Caco-2 (cell line): Measurements from ENCODE around the gene SCD5. TPM values are rescaled to one million over a fixed set of nuclear protein-coding genes. Genes with fewer than 3 reads are reported as not detected.

Source experiments
- BruUV-seq: library from RNA; stranded (reverse); fragments of 400-500 nt; replicated peaks from 2 replicates; lab custom pipeline; 2021; lab: Mats Ljungman, UMichigan
- CTCF ChIA-PET: fragments of 300-600 bp; sonication (Branson Sonifier 250); formaldehyde crosslinking; loops from one replicate; lab custom pipeline; 2022; ENCODE audit warnings: antibody characterized with exemption; lab: Charles Lee
- POLR2A ChIA-PET: fragments of 300-600 bp; sonication (Branson Sonifier 250); formaldehyde crosslinking; loops from one replicate; lab custom pipeline; 2022; ENCODE audit warnings: antibody characterized with exemption; lab: Charles Lee
- DNase-seq, 2 experiments: peaks; one replicate each; pipeline versions ENCODE4 v3.0.0 to v3.0.0-alpha.2; 2020 to 2022
- H3K27me3 ChIP-seq: replicated peaks from 2 replicates; pipeline ENCODE4 v1.6.0; 2011; ENCODE audit warnings: low read length; ENCODE audit not compliant: control insufficient read depth, insufficient read depth
- H3K36me3 ChIP-seq: 2 replicates; pipeline ENCODE4 v1.5.1; 2011; ENCODE audit warnings: low read length; ENCODE audit not compliant: control insufficient read depth, insufficient read depth
- H3K4me1 ChIP-seq: fragments of 250-450 bp; sonication (Bioruptor Pico); 2 replicates; pipeline ENCODE4 v1.5.1; 2020; ENCODE audit warnings: mild to moderate bottlenecking
- H3K4me3 ChIP-seq: 2 replicates; pipeline ENCODE4 v1.5.1; 2011; ENCODE audit warnings: low read depth, mild to moderate bottlenecking, control low read depth, low read length
- H3K9me3 ChIP-seq: fragments of 250-450 bp; sonication (Bioruptor Pico); 2 replicates; pipeline ENCODE4 v1.5.1; 2020; ENCODE audit warnings: mild to moderate bottlenecking, moderate library complexity
- H3K27ac Mint-ChIP-seq: one replicate; pipeline ENCODE4 v1.8.0; 2022; ENCODE audit warnings: mixed read lengths; ENCODE audit not compliant: unreplicated experiment
- H3K27me3 Mint-ChIP-seq: one replicate; pipeline ENCODE4 v1.8.0; 2022; ENCODE audit warnings: mixed read lengths; ENCODE audit not compliant: insufficient read depth, unreplicated experiment
- H3K36me3 Mint-ChIP-seq: one replicate; pipeline ENCODE4 v1.8.0; 2022; ENCODE audit warnings: mild to moderate bottlenecking, mixed read lengths; ENCODE audit not compliant: insufficient read depth, unreplicated experiment
- H3K4me1 Mint-ChIP-seq: one replicate; pipeline ENCODE4 v1.8.0; 2022; ENCODE audit warnings: low read depth, mixed read lengths; ENCODE audit not compliant: unreplicated experiment
- H3K4me3 Mint-ChIP-seq: one replicate; pipeline ENCODE4 v1.8.0; 2022; ENCODE audit warnings: mild to moderate bottlenecking, moderate library complexity, mixed read lengths; ENCODE audit not compliant: unreplicated experiment
- H3K9me3 Mint-ChIP-seq: one replicate; pipeline ENCODE4 v1.8.0; 2022; ENCODE audit warnings: mixed read lengths; ENCODE audit not compliant: unreplicated experiment
- intact Hi-C: fragments of 100-400 bp; cut with micrococcal nuclease; formaldehyde crosslinking; loops from one replicate; pipeline ENCODE4 v1.10.0; 2022; ENCODE audit not compliant: unreplicated experiment
- total RNA-seq: library from RNA; stranded (reverse); gene quantifications from 2 replicates; pipeline ENCODE4 v1.2.3, GENCODE V29; 2022
- TF ChIP-seq, protein P1 (sequence below), 2 experiments: fragments of 200-600 bp in 1 of 2; IDR thresholded peaks; 1 replicate in 1 of 2; 2 replicates in 1 of 2; pipeline versions ENCODE4 v1.5.1 to v1.8.0; 2011 to 2022; ENCODE audit warnings: antibody characterized with exemption in 1 of 2, control low read depth in 1 of 2, inconsistent platforms in 1 of 2, low read depth in 1 of 2, low read length in 1 of 2, mild to moderate bottlenecking in 1 of 2, moderate library complexity in 1 of 2; ENCODE audit not compliant: insufficient read depth in 1 of 2, severe bottlenecking in 1 of 2, unreplicated experiment in 1 of 2

Gene SCD5
- total RNA-seq, 1 experiment from 2014 or later, result 2.7 TPM

DNA sequence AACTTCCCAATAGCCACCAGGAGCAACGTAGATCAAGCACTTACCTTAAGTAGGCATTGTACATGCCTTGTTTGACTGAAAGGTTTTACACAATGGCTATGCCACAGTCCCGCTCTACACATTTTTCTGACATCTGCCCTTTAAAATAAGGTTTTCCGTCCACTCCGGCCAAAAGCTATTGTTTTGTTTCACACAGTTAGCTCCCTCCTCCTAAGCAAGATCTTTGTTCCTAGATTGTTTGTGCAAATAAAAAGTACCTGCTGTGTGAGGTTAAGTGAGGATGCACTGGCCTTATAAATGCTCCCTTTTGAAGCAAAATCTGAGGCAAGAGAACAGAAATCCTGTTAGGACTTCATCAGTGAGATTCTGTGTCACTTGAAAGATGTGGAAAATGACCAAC is 11.8 kb downstream of the SCD5 start:
- Mint-ChIP-seq H3K27me3 (no peaks in the 10 kb centered on the region), H3K36me3 (no peaks in the 10 kb centered on the region), H3K9me3 (no peaks in the 10 kb centered on the region), H3K4me3 (no peak overlapping the region), H3K27ac (no peak overlapping the region), H3K4me1 (peaks cover 20% of the 10 kb centered on the region)
- no TSS peak for BruUV-seq
- TF ChIP-seq, protein P1, sequence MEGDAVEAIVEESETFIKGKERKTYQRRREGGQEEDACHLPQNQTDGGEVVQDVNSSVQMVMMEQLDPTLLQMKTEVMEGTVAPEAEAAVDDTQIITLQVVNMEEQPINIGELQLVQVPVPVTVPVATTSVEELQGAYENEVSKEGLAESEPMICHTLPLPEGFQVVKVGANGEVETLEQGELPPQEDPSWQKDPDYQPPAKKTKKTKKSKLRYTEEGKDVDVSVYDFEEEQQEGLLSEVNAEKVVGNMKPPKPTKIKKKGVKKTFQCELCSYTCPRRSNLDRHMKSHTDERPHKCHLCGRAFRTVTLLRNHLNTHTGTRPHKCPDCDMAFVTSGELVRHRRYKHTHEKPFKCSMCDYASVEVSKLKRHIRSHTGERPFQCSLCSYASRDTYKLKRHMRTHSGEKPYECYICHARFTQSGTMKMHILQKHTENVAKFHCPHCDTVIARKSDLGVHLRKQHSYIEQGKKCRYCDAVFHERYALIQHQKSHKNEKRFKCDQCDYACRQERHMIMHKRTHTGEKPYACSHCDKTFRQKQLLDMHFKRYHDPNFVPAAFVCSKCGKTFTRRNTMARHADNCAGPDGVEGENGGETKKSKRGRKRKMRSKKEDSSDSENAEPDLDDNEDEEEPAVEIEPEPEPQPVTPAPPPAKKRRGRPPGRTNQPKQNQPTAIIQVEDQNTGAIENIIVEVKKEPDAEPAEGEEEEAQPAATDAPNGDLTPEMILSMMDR (IDR thresholded peaks at IDR 0.05; ENCODE audit: insufficient read depth in 1 of 2, low read depth in 1 of 2, low read length in 1 of 2, severe bottlenecking in 1 of 2, unreplicated experiment in 1 of 2), result no peak
- ChIA-PET POLR2A (no interaction called here), CTCF (no interaction called here)
- no peaks in the 10 kb centered on the region for H3K27me3 ChIP-seq
- intact Hi-C loops, result no loop called here
- no peak for DNase-seq
- H3K4me1 ChIP-seq, result peaks cover 17% of the 10 kb centered on the region
- H3K36me3 ChIP-seq, result no peaks in the 10 kb centered on the region
- H3K4me3 ChIP-seq, result no peak overlapping the region
- no peaks in the 10 kb centered on the region for H3K9me3 ChIP-seq

- Histone ChIP-seq H3K36me3 (no peaks in the 10 kb centered on the region), H3K4me1 (peaks cover 19% of the 10 kb centered on the region), H3K9me3 (no peaks in the 10 kb centered on the region), H3K4me3 (no peak overlapping the region), H3K27me3 (no peaks in the 10 kb centered on the region)
- CTCF ChIA-PET, result no interaction called here
- POLR2A ChIA-PET, result interaction anchor here (0.6 kb wide), 1 partner anchor 11 kb away, joined by 3 read pairs; no protein-coding TSS in a partner anchor
- no peak overlapping the region for H3K4me3 Mint-ChIP-seq
- no peak for DNase-seq
- H3K27me3 Mint-ChIP-seq, result no peaks in the 10 kb centered on the region
- intact Hi-C loops, result no loop called here
- no peaks in the 10 kb centered on the region for H3K36me3 Mint-ChIP-seq
- TF ChIP-seq, protein P1 (IDR thresholded peaks at IDR 0.05; ENCODE audit: insufficient read depth in 1 of 2, low read depth in 1 of 2, low read length in 1 of 2, severe bottlenecking in 1 of 2, unreplicated experiment in 1 of 2), result no peak
- no peak overlapping the region for H3K27ac Mint-ChIP-seq
- peaks cover 20% of the 10 kb centered on the region for H3K4me1 Mint-ChIP-seq
- H3K9me3 Mint-ChIP-seq, result no peaks in the 10 kb centered on the region
- no TSS peak for BruUV-seq
Observed at GRCh38 chr4:82785611-82786400, 12.8 kb downstream of the SCD5 start.

- Histone ChIP-seq H3K27me3 (no peaks in the 10 kb centered on the region), H3K36me3 (no peaks in the 10 kb centered on the region), H3K4me1 (peaks cover 23% of the 10 kb centered on the region), H3K4me3 (no peak overlapping the region), H3K9me3 (no peaks in the 10 kb centered on the region)
- H3K9me3 Mint-ChIP-seq, result no peaks in the 10 kb centered on the region
- BruUV-seq, result no TSS peak
- DNase-seq, result no peak
- no peak overlapping the region for H3K4me3 Mint-ChIP-seq
- intact Hi-C loops, result no loop called here
- peaks cover 20% of the 10 kb centered on the region for H3K4me1 Mint-ChIP-seq
- H3K27me3 Mint-ChIP-seq, result no peaks in the 10 kb centered on the region
- POLR2A ChIA-PET, result interaction anchor here (0.6 kb wide), 1 partner anchor 12 kb away, joined by 3 read pairs; no protein-coding TSS in a partner anchor
- TF ChIP-seq, protein P1 (IDR thresholded peaks at IDR 0.05; ENCODE audit: insufficient read depth in 1 of 2, low read depth in 1 of 2, low read length in 1 of 2, severe bottlenecking in 1 of 2, unreplicated experiment in 1 of 2), result no peak
- CTCF ChIA-PET, result interaction anchor here (0.9 kb wide), 1 partner anchor 63 kb away, joined by 3 read pairs; no protein-coding TSS in a partner anchor
- no peaks in the 10 kb centered on the region for H3K36me3 Mint-ChIP-seq
- no peak overlapping the region for H3K27ac Mint-ChIP-seq
Observed at GRCh38 chr4:82784681-82785610, 13.7 kb downstream of the SCD5 start.
